ENCODE measurements around the gene ZMAT1. TPM values are rescaled to one million over a fixed set of nuclear protein-coding genes. Genes with fewer than 3 reads are reported as not detected.
"Not testable (repeated sequence)": the region's sequence is repeated elsewhere in the genome, so short reads cannot be mapped to it uniquely, and the experiment has no call there.

Gene ZMAT1
- total RNA-seq = 1 to 10 TPM; 3.7 to 3.9 TPM

DNA sequence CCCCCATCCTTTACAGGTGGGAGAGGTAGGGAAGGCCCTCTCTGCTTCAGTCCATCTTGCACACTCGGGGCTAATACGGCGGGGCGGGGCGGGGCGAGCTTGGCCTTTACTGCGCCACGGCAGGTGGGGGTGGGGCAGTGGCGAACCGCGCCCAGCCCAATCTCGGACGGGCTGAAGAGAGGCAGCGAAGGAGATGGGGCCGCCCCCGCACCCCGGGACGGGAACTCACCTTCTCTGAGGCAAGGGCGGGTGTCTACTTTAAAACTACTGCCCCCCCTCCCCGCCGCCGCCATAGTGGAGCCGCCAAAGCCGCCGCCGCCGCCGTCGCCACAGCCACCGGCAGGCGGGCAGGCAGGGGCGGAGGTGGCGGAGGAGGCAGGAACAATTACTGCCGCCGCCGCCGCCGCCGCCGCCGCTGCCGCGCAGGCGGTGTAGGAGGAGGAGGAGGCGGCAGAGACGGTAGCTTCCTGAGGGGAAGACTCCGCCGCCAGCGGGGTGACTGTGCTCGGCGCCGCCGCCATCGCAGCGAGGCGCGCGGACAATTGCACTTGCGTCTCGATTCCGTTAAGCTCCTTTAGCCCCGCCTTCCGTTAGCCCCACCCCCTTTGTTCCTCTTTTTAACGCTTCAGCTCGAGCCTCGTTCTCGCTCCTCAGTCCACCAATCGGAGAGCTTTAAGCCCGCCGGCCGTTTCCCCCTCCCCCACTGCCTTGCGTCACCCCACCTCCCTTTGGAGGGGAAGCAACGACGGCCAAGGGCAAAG lies at the start of gene ZMAT1:
TSS of gene ZMAT1 (minus strand) at position 540 of the 761 bp plus-strand sequence. CDS start at position 521, 19 bp downstream.
- peak within 1 kb of the TSS; percentile 77 for H3K4me3 Mint-ChIP-seq
- ChIA-PET POLR2A (interaction anchor here (0.7 to 0.9 kb wide), 3 partner anchors 541 to 687 kb away, joined by 3 read pairs; partner anchors contain the start of genes ARMCX5 and RPL36A), CTCF (interaction anchor here (0.9 kb wide), 1 partner anchor 12 kb away, joined by 3 read pairs; no protein-coding TSS in a partner anchor)
- intact Hi-C loops (cut with micrococcal nuclease) = loop anchor here (1.0 kb wide), 1 partner anchor 523 kb away; the partner anchor contains the start of gene HNRNPH2
- H3K27me3 Mint-ChIP-seq = no peaks in the 10 kb centered on the region
- peak; percentile 95 for DNase-seq
- H3K36me3 Mint-ChIP-seq = peaks cover 4% of the 10 kb centered on the region
- H3K9me3 Mint-ChIP-seq = peaks cover 4% of the 10 kb centered on the region
- H3K4me1 Mint-ChIP-seq (ENCODE audit: low read depth) = peaks cover 11% of the 10 kb centered on the region
- H3K27ac Mint-ChIP-seq = peak within 1 kb of the TSS; percentile 87

- peaks cover 5% of the 10 kb centered on the region for H3K27me3 Mint-ChIP-seq
- POLR2A ChIA-PET = no interaction called here
- no peak overlapping the region for H3K4me3 Mint-ChIP-seq
- H3K36me3 Mint-ChIP-seq = no peaks in the 10 kb centered on the region
- DNase-seq = no peak
- intact Hi-C loops (cut with micrococcal nuclease) = no loop called here
- no peak overlapping the region for H3K27ac Mint-ChIP-seq
- H3K9me3 Mint-ChIP-seq = no peaks in the 10 kb centered on the region
- CTCF ChIA-PET = no interaction called here
- H3K4me1 Mint-ChIP-seq (ENCODE audit: low read depth) = no peaks in the 10 kb centered on the region
These were observed 45.3 kb upstream of the ZMAT1 start for GRCh38 chrX:101977106-101977505.

DNA sequence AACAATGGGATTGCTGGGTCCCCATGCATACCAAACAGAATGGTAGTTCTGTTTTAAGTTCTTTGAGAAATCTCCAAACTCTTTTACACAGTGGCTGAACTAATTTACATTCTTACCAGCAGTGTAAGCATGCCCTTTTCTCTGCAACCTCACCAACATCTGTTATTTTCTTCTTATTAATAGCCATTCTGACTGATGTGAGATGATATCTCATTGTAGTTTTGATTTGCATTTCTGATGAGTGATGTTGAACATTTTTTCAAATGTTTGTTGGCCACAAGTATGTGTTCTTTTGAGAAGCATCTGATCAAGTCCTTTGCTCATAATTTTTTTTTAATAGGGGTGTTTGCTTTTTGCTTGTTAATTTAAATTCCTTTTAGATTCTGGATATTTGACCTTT lies 41.2 kb upstream of the ZMAT1 start:
- H3K4me1 Mint-ChIP-seq (ENCODE audit: low read depth) = no peaks in the 10 kb centered on the region
- POLR2A ChIA-PET = no interaction called here
- no peaks in the 10 kb centered on the region for H3K9me3 Mint-ChIP-seq

GRCh38 chrX:101964923-101965539 lies 33.2 kb upstream of the ZMAT1 start:
- DNase-seq; intact Hi-C loops (cut with micrococcal nuclease); H3K4me1 Mint-ChIP-seq (ENCODE audit: low read depth); H3K36me3 Mint-ChIP-seq; CTCF ChIA-PET; H3K9me3 Mint-ChIP-seq; H3K27ac Mint-ChIP-seq; H3K4me3 Mint-ChIP-seq; H3K27me3 Mint-ChIP-seq; POLR2A ChIA-PET: not testable (repeated sequence)

More for the DNA sequence above, 41.2 kb upstream of the ZMAT1 start:
- no peak for DNase-seq
- Mint-ChIP-seq H3K27me3 (peaks cover 3% of the 10 kb centered on the region), H3K4me3 (no peak overlapping the region), H3K27ac (no peak overlapping the region), H3K36me3 (no peaks in the 10 kb centered on the region)
- CTCF ChIA-PET = no interaction called here
- intact Hi-C loops (cut with micrococcal nuclease) = no loop called here

GRCh38 chrX:101958139-101958538 lies 26.3 kb upstream of the ZMAT1 start:
- Mint-ChIP-seq H3K27ac (no peak overlapping the region), H3K4me1 (ENCODE audit: low read depth) (no peaks in the 10 kb centered on the region), H3K36me3 (no peaks in the 10 kb centered on the region), H3K9me3 (peaks cover 1% of the 10 kb centered on the region), H3K27me3 (no peaks in the 10 kb centered on the region), H3K4me3 (no peak overlapping the region)
- intact Hi-C loops (cut with micrococcal nuclease) = no loop called here
- ChIA-PET POLR2A (no interaction called here), CTCF (no interaction called here)
- DNase-seq = no peak

- H3K27ac Mint-ChIP-seq = no peak overlapping the region
- no peaks in the 10 kb centered on the region for H3K4me1 Mint-ChIP-seq (ENCODE audit: low read depth)
- no peaks in the 10 kb centered on the region for H3K36me3 Mint-ChIP-seq
- no peak for DNase-seq
- ChIA-PET POLR2A (no interaction called here), CTCF (no interaction called here)
- no peaks in the 10 kb centered on the region for H3K27me3 Mint-ChIP-seq
- H3K9me3 Mint-ChIP-seq = no peaks in the 10 kb centered on the region
- intact Hi-C loops (cut with micrococcal nuclease) = no loop called here
- no peak overlapping the region for H3K4me3 Mint-ChIP-seq
These were observed 25.3 kb upstream of the ZMAT1 start for GRCh38 chrX:101957174-101957573.

DNA sequence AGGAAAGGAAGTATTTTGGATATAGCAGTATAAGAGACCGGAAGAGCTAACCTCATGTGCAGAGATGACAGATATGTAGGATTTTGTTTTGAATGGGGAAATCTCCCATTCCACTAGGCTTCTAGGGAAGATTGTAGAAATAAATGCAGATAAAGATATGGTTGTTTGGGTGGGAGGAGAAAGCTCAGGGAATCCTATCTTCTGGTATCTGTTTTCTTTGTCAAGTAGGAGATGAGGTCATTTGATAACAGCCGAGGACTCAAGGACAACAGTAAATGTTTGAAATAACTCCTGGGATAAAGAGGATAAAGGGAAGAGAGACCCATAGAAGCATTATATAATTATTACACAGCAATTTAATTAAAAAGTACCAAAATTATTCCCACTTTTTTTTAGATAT lies 24.7 kb upstream of the ZMAT1 start:
- Mint-ChIP-seq H3K4me3 (no peak overlapping the region), H3K4me1 (ENCODE audit: low read depth) (no peaks in the 10 kb centered on the region), H3K27ac (no peak overlapping the region), H3K36me3 (no peaks in the 10 kb centered on the region), H3K27me3 (no peaks in the 10 kb centered on the region), H3K9me3 (no peaks in the 10 kb centered on the region)
- intact Hi-C loops (cut with micrococcal nuclease) = no loop called here
- POLR2A ChIA-PET = no interaction called here
- no peak for DNase-seq
- CTCF ChIA-PET = no interaction called here

DNA sequence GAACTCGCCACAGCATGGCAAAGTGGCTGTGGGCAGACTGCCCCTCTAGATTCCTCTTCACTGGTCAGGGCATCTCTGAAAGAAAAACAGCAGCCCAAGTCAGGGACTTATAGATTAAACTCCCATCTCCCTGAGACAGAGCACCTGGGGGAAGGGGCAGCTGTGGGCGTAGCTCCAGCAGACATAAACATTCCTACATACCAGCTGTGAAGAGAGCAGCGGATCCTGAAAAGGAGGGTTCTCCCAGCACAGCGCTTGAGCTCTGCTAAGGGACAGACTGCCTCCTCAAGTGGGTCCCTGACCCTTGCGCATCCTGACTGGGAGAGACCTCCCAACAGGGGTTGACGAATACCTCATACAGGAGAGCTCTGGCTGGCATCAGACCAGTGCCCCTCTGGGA lies 18.8 kb upstream of the ZMAT1 start:
- no peak overlapping the region for H3K4me3 Mint-ChIP-seq
- CTCF ChIA-PET = no interaction called here
- H3K9me3 Mint-ChIP-seq = no peaks in the 10 kb centered on the region
- no peaks in the 10 kb centered on the region for H3K4me1 Mint-ChIP-seq (ENCODE audit: low read depth)
- no peak for DNase-seq
- POLR2A ChIA-PET = no interaction called here
- intact Hi-C loops (cut with micrococcal nuclease) = no loop called here
- no peak overlapping the region for H3K27ac Mint-ChIP-seq
- H3K27me3 Mint-ChIP-seq = peaks cover 5% of the 10 kb centered on the region
- H3K36me3 Mint-ChIP-seq = no peaks in the 10 kb centered on the region

DNA sequence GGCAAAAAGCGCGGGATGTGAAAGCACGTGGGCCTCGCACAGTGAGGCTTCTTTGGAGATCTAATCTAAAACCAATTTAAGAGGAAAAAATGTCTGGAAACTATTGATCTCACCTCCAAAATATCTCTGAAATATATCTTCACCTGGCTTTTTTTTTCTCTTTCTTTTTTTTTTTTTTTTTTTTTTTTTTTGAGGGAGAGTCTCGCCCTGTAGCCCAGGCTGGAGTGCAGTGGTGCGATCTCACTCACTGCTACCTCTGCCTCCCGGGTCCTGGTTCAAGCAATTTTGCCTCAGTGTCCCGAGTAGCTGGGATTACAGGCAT lies 383 bp upstream of the ZMAT1 start:
- Mint-ChIP-seq H3K4me3 (peak overlapping the region; percentile 68), H3K4me1 (ENCODE audit: low read depth) (peaks cover 11% of the 10 kb centered on the region), H3K9me3 (peaks cover 4% of the 10 kb centered on the region), H3K27ac (peak overlapping the region; percentile 87), H3K36me3 (peaks cover 4% of the 10 kb centered on the region), H3K27me3 (no peaks in the 10 kb centered on the region)
- CTCF ChIA-PET = interaction anchor here (0.9 kb wide), 1 partner anchor 13 kb away, joined by 3 read pairs; no protein-coding TSS in a partner anchor
- intact Hi-C loops (cut with micrococcal nuclease) = loop anchor here (1.0 kb wide), 1 partner anchor 524 kb away; the partner anchor contains the start of gene HNRNPH2
- POLR2A ChIA-PET = interaction anchor here (0.9 kb wide), 2 partner anchors 541 to 667 kb away, joined by 3 read pairs; partner anchors contain the start of genes ARMCX5 and RPL36A
- DNase-seq = no peak

DNA sequence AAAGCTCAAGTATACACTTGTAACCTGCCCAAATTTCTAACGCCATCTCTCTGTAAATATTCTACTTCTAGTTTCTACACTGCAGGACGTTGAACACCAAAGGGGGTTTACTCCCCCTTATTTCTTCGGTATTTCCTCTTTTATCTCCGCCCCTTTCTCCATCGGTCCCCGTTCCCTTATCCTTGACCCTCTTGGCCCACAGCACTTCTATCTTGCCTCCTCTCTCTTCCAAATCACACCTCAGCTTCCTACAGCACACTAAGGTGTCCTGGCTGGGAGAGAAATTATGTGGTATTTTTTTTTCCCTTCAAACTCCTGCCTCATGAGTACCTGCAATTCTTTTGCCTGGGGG lies 715 bp downstream of the ZMAT1 start:
- DNase-seq = no peak
- Mint-ChIP-seq H3K4me3 (peak overlapping the region; percentile 77), H3K9me3 (peaks cover 4% of the 10 kb centered on the region), H3K36me3 (peaks cover 4% of the 10 kb centered on the region), H3K27ac (peak overlapping the region; percentile 77), H3K27me3 (no peaks in the 10 kb centered on the region), H3K4me1 (ENCODE audit: low read depth) (peaks cover 11% of the 10 kb centered on the region)
- POLR2A ChIA-PET = interaction anchor here (0.7 kb wide), 1 partner anchor 686 kb away, joined by 3 read pairs; no protein-coding TSS in a partner anchor
- CTCF ChIA-PET = no interaction called here
- intact Hi-C loops (cut with micrococcal nuclease) = no loop called here

GRCh38 chrX:101925733-101926132 lies 6.1 kb downstream of the ZMAT1 start:
- no peaks in the 10 kb centered on the region for H3K27me3 Mint-ChIP-seq
- H3K9me3 Mint-ChIP-seq = no peaks in the 10 kb centered on the region
- ChIA-PET POLR2A (no interaction called here), CTCF (no interaction called here)
- DNase-seq = no peak
- no peaks in the 10 kb centered on the region for H3K4me1 Mint-ChIP-seq (ENCODE audit: low read depth)
- intact Hi-C loops (cut with micrococcal nuclease) = loop anchor here (5.0 kb wide), 1 partner anchor 1098 kb away; no protein-coding TSS in a partner anchor
- H3K27ac Mint-ChIP-seq = no peak overlapping the region
- no peak overlapping the region for H3K4me3 Mint-ChIP-seq
- H3K36me3 Mint-ChIP-seq = no peaks in the 10 kb centered on the region

DNA sequence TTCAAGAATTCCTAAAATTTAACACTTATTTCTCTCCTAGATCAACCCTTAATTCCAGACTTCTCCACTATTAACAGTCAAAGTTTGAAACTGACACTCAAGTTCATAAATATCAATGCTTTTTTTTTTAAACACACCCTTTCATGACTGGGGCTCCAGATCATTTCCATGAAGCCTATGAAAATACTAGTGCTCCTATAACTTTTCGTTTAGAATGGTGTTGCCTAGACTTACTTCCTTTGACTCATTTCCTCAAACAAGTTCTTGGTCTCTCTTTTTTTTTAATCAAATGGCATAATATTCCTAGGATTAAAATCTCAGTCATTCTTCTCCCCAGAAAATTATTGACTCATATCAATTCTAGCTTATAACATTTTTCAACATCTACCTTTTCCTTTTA lies 13.1 kb downstream of the ZMAT1 start:
- intact Hi-C loops (cut with micrococcal nuclease) = no loop called here

More for the DNA sequence above, 13.1 kb downstream of the ZMAT1 start:
- no peaks in the 10 kb centered on the region for H3K4me1 Mint-ChIP-seq (ENCODE audit: low read depth)
- ChIA-PET CTCF (interaction anchor here (1.6 kb wide), 1 partner anchor 13 kb away, joined by 3 read pairs; the partner anchor contains the start of gene ZMAT1), POLR2A (no interaction called here)
- no peak overlapping the region for H3K27ac Mint-ChIP-seq
- H3K27me3 Mint-ChIP-seq = no peaks in the 10 kb centered on the region
- H3K36me3 Mint-ChIP-seq = peaks cover 13% of the 10 kb centered on the region
- DNase-seq = no peak
- peaks cover 5% of the 10 kb centered on the region for H3K9me3 Mint-ChIP-seq
- H3K4me3 Mint-ChIP-seq = no peak overlapping the region

All from activated CD4-positive, alpha-beta memory T cell treated with anti-CD3 and anti-CD28 coated beads for 36 hours (primary cell).